ENCODE measurements around the gene MBD5.

DNA sequence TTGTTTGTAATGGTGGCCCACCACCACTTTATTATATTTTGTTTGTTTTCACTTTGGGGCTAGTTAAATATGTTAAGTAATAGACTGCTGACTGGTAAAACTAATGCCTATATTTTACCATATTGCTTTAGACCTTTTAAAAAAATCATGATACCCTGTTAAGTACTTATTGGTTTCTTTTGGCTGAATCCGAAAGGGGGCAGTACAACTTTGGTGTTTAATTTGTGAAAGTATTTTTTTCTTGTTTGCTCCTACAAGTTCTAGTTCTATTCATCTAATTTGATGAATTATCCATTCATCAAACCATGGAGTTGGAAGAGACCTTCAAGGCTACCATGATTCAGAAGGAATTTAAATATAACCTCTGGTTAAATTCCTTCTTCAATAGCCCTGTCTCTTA is 147.0 kb downstream of the MBD5 start:
- TF ChIP-seq, protein P1, sequence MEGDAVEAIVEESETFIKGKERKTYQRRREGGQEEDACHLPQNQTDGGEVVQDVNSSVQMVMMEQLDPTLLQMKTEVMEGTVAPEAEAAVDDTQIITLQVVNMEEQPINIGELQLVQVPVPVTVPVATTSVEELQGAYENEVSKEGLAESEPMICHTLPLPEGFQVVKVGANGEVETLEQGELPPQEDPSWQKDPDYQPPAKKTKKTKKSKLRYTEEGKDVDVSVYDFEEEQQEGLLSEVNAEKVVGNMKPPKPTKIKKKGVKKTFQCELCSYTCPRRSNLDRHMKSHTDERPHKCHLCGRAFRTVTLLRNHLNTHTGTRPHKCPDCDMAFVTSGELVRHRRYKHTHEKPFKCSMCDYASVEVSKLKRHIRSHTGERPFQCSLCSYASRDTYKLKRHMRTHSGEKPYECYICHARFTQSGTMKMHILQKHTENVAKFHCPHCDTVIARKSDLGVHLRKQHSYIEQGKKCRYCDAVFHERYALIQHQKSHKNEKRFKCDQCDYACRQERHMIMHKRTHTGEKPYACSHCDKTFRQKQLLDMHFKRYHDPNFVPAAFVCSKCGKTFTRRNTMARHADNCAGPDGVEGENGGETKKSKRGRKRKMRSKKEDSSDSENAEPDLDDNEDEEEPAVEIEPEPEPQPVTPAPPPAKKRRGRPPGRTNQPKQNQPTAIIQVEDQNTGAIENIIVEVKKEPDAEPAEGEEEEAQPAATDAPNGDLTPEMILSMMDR (IDR thresholded peaks at IDR 0.05) = no peak
- TF ChIP-seq, protein P2, sequence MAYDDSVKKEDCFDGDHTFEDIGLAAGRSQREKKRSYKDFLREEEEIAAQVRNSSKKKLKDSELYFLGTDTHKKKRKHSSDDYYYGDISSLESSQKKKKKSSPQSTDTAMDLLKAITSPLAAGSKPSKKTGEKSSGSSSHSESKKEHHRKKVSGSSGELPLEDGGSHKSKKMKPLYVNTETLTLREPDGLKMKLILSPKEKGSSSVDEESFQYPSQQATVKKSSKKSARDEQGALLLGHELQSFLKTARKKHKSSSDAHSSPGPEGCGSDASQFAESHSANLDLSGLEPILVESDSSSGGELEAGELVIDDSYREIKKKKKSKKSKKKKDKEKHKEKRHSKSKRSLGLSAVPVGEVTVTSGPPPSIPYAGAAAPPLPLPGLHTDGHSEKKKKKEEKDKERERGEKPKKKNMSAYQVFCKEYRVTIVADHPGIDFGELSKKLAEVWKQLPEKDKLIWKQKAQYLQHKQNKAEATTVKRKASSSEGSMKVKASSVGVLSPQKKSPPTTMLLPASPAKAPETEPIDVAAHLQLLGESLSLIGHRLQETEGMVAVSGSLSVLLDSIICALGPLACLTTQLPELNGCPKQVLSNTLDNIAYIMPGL (CRISPR knock-in tag; IDR thresholded peaks at IDR 0.05; ENCODE audit: borderline replicate concordance) = no peak
- TF ChIP-seq, protein P3, sequence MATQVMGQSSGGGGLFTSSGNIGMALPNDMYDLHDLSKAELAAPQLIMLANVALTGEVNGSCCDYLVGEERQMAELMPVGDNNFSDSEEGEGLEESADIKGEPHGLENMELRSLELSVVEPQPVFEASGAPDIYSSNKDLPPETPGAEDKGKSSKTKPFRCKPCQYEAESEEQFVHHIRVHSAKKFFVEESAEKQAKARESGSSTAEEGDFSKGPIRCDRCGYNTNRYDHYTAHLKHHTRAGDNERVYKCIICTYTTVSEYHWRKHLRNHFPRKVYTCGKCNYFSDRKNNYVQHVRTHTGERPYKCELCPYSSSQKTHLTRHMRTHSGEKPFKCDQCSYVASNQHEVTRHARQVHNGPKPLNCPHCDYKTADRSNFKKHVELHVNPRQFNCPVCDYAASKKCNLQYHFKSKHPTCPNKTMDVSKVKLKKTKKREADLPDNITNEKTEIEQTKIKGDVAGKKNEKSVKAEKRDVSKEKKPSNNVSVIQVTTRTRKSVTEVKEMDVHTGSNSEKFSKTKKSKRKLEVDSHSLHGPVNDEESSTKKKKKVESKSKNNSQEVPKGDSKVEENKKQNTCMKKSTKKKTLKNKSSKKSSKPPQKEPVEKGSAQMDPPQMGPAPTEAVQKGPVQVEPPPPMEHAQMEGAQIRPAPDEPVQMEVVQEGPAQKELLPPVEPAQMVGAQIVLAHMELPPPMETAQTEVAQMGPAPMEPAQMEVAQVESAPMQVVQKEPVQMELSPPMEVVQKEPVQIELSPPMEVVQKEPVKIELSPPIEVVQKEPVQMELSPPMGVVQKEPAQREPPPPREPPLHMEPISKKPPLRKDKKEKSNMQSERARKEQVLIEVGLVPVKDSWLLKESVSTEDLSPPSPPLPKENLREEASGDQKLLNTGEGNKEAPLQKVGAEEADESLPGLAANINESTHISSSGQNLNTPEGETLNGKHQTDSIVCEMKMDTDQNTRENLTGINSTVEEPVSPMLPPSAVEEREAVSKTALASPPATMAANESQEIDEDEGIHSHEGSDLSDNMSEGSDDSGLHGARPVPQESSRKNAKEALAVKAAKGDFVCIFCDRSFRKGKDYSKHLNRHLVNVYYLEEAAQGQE (IDR thresholded peaks at IDR 0.05) = no peak
- TF ChIP-seq, protein P4, sequence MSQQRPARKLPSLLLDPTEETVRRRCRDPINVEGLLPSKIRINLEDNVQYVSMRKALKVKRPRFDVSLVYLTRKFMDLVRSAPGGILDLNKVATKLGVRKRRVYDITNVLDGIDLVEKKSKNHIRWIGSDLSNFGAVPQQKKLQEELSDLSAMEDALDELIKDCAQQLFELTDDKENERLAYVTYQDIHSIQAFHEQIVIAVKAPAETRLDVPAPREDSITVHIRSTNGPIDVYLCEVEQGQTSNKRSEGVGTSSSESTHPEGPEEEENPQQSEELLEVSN (IDR thresholded peaks at IDR 0.05; ENCODE audit: borderline replicate concordance, low read depth) = no peak
- TF ChIP-seq, protein P5, sequence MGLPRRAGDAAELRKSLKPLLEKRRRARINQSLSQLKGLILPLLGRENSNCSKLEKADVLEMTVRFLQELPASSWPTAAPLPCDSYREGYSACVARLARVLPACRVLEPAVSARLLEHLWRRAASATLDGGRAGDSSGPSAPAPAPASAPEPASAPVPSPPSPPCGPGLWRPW (IDR thresholded peaks at IDR 0.05) = no peak
- TF ChIP-seq EHMT2 (IDR thresholded peaks at IDR 0.05; ENCODE audit: low read depth) = no peak
- no peak for TF ChIP-seq SMC3 (IDR thresholded peaks at IDR 0.05)
- no peak for TF ChIP-seq ESRRA (IDR thresholded peaks at IDR 0.05; ENCODE audit: borderline replicate concordance, low read length)
- TF ChIP-seq, protein P6, sequence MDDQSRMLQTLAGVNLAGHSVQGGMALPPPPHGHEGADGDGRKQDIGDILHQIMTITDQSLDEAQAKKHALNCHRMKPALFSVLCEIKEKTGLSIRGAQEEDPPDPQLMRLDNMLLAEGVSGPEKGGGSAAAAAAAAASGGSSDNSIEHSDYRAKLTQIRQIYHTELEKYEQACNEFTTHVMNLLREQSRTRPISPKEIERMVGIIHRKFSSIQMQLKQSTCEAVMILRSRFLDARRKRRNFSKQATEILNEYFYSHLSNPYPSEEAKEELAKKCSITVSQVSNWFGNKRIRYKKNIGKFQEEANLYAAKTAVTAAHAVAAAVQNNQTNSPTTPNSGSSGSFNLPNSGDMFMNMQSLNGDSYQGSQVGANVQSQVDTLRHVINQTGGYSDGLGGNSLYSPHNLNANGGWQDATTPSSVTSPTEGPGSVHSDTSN (IDR thresholded peaks at IDR 0.05) = no peak
- no peak for TF ChIP-seq KDM1A (IDR thresholded peaks at IDR 0.05; ENCODE audit: low read depth)
- no peak for TF ChIP-seq MYC (IDR thresholded peaks at IDR 0.05; ENCODE audit: borderline replicate concordance, low read length)

All from A549 (cell line).